Measurements from ENCODE around the gene DGCR2.
"Not testable (repeated sequence)": the region's sequence is repeated elsewhere in the genome, so short reads cannot be mapped to it uniquely, and the experiment has no call there.

DGCR2 gene

DNA sequence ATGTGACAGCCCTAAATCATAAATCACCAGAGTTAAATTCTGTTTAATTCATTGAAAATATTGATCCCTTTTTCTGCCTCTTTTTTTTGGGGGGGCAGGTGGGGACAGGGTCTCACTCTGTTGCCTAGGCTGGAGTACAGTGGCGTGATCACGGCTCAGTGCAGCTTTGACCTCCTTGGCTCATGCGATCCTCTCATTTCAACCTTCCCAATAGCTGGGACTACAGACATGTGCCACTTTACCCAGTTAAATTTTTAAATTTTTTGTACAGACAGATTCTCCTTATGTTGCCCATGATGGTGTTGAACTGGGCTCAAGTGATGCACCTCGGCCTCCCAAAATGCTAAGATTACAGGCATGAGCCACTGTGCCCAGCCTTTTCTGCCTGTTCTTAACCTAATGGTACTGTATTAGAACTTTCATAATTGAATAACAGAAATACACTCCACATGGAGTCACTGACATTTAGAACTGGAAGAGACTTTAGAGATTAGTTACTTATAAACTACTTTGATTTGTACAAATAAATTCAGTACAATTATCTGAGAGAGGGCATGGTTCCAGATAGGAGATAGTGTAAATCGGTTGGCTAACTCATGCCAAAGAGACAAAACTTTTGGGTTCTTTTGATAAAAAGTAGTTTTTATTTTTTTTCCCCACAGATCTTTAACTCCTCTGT lies 109.8 kb downstream of the DGCR2 start:
- no peak for DNase-seq
- no peak for TF ChIP-seq GATA1 (IDR thresholded peaks at IDR 0.05; ENCODE audit: low read depth, low read length)
- no peak for TF ChIP-seq POLR2A (IDR thresholded peaks at IDR 0.05; ENCODE audit: low read length)

DNA sequence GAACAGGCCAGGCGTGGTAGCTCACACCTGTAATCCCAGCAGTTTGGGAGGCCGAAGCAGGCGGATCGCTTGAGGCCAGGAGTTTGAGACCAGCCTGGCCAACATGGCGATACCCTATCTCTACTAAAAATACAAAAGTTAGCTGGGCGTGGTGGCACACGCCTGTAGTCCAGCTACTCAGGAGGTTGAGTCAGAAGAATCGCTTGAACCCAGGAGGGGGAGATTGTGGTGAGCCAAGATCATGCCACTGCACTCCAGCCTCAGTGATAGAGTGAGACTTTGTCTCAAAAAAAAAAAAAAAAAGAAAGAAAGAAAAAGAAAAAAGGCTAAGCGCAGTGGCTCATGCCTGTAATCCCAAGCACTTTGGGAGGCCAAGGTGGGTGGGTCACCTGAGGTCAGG lies 110.6 kb downstream of the DGCR2 start:
- DNase-seq, result not testable (repeated sequence)

DNA sequence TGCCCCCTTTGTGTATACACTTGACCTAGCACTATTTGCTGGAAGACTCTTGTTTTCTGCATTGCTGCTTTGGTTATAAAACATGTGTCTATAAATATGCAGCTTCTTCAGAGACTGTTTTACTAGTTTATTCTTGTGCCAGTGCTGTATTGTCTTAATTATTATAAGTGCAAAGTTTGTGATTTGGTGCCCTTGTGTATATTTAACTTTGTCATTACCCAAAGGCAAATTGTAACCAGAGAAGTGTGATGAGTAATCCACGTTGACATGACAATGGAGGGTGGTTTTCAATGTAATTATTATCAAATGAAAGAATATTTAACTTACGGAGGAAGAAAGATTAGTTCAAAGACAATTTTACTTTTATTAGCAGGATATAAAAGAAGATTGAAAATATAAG lies 111.1 kb downstream of the DGCR2 start:
- no peak for DNase-seq
- no peak for TF ChIP-seq GATA1 (IDR thresholded peaks at IDR 0.05; ENCODE audit: low read depth, low read length)
- TF ChIP-seq POLR2A (IDR thresholded peaks at IDR 0.05; ENCODE audit: low read length), result no peak

DNA sequence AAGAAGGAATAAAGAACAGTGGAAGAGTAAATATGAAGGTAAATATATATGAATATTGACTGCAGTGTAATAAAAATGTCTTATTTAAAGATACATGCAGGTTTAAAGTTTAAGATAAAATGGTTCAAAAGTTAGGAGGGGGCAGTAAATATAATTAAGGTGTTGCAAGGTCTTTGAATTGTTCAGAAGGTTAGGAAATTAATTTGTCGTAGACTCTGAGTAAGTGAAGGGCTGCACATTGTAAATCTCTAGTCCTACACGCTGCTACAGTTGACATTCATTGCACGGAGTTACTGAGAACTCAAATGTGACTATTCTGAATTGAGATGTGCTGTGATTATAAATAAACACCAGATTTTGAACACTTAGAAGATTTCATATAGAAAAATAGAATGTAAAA lies 116.3 kb downstream of the DGCR2 start:
- no peak for TF ChIP-seq POLR2A (IDR thresholded peaks at IDR 0.05; ENCODE audit: low read length)
- TF ChIP-seq GATA1 (IDR thresholded peaks at IDR 0.05; ENCODE audit: low read depth, low read length), result no peak
- DNase-seq, result no peak

DNA sequence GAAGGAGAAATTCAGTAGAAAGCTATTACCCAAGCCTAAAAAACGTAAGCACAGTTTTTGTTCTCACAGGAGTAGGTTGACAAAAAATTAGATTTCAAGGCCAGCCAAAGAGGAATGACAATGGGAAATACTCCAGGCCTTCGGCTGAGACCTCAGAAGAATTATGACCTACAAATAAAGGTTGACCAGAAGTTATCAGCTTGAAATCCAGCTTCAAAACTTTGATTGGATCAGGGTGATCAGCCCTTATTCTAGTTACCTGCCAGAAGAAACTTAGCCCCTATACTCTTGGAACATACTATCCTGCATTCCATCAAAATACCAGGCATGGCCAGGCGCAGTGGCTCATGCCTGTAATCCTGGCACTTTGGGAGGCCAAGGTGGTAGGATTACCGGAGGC lies 117.7 kb downstream of the DGCR2 start:
- TF ChIP-seq POLR2A (IDR thresholded peaks at IDR 0.05; ENCODE audit: low read length) (no peak), GATA1 (IDR thresholded peaks at IDR 0.05; ENCODE audit: low read depth, low read length) (no peak)
- DNase-seq, result no peak

DNA sequence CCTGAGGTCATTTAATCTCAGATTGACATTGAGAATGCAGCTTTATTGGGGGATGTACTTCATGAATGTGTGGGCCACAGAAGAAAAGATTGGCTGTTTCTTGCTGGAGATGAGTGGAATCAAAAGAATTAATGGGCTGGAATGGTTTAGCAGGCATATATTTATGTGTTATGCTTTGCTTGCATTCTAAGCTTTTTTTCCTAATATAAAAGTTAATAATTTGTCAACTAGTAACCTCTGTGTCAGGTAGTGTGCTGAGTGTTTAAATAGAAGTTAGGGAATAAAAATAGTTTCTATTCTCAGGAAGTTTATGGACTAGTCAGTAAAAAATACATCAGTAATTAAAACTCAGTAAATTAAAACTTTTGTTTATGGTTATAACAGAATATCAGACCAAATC lies 118.7 kb downstream of the DGCR2 start:
- no peak for DNase-seq
- TF ChIP-seq POLR2A (IDR thresholded peaks at IDR 0.05; ENCODE audit: low read length), result no peak

DNA sequence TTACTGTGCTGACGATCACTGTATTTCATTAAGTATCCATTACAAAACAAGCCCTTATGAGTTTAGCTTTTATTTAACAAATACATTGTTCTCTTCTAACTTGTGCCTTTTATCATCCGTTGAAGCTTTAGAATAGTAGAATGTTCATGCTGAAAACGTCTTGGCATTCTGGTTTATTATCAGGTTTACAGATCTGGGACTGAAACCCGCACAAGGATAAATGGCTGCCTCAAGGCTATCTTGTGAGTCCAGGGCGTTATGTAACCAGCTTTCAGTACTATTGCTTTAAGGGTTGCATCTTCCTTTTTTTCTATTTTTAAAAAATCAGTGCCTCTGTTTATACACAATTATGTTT lies 119.6 kb downstream of the DGCR2 start:
- DNase-seq, result no peak
- no peak for TF ChIP-seq POLR2A (IDR thresholded peaks at IDR 0.05; ENCODE audit: low read length)
- TF ChIP-seq GATA1 (IDR thresholded peaks at IDR 0.05; ENCODE audit: low read depth, low read length), result no peak

DNA sequence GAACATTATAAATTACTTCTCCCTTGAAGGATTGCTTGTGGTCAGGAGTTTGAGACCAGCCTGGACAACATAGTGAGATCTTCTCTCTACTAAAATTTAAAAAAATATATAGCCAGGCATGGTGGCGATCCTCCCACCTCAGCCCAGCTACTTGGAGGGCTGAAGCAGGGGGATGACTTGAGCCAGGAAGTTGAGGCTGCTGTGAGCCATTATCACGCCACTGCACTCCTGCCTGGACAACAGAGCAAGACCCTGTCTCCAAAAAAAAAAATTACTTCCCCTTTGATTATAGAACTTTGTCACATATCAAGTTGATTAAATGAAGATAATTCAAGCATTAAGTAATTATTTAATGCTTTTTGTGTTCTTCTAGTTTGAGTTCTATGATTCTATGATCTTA lies 121.0 kb downstream of the DGCR2 start:
- no peak for DNase-seq
- TF ChIP-seq POLR2A (IDR thresholded peaks at IDR 0.05; ENCODE audit: low read length), result no peak
- TF ChIP-seq GATA1 (IDR thresholded peaks at IDR 0.05; ENCODE audit: low read depth, low read length), result no peak

DNA sequence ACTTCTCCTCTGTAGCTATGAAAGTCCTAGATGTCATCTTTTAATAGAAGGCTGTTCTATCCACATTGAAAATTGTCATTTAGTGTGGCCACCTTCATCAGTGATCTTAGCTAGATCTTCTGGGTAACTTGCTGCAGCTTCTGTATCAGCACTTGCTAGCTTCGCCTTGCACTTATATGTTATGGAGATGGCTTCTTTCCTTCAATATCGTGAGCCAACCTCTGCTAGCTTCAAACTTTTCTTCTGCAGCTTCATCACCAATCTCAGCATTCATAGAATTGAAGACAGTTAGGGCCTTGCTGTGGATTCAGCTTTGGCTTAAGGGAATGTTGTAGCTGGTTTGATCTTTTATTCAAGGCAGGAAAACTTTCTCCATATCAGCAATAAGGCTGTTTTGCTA lies 122.1 kb downstream of the DGCR2 start:
- DNase-seq, result not testable (repeated sequence)

DNA sequence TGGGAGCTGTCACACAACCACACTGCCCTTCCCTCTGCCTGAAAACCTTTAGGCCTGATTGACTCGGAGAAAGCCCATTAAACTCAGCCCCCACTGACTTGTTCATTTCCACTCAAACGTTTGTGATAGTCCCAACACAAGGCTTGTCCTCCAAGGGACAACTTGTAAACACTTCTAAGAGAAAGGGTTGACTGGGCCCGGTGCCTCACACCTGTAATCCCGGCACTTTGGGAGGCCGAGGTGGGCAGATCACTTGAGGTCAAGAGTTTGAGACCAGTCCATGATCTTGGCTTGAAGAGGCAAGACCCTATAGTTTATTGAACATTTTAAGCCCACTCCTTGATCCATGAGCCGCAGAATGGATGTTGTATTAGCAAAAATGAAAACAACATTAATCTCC lies 122.8 kb downstream of the DGCR2 start:
- no peak for DNase-seq
- TF ChIP-seq POLR2A (IDR thresholded peaks at IDR 0.05; ENCODE audit: low read length), result no peak
- no peak for TF ChIP-seq GATA1 (IDR thresholded peaks at IDR 0.05; ENCODE audit: low read depth, low read length)

DNA sequence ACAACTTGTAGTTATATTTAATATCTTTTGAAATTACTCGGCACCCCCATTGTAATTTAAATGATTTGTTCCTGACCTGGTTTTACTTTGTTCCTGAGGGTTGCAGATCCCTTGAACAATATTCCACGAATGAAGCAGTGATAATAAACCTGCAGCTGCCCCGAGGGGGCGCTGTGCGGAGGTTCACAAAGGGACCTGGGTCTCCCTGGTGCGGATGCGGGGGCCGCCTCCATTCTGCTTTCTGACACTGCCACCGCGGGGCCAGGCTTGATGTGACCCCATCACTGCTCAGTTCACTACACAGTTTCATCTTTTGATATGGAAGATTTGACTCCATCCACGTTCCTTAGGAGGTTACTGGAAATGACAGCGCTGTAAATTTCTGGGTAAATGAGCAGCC lies 123.2 kb downstream of the DGCR2 start:
- DNase-seq, result peak; percentile 25 to 38
- TF ChIP-seq POLR2A (IDR thresholded peaks at IDR 0.05; ENCODE audit: low read length) (no peak), GATA1 (IDR thresholded peaks at IDR 0.05; ENCODE audit: low read depth, low read length) (no peak)

DNA sequence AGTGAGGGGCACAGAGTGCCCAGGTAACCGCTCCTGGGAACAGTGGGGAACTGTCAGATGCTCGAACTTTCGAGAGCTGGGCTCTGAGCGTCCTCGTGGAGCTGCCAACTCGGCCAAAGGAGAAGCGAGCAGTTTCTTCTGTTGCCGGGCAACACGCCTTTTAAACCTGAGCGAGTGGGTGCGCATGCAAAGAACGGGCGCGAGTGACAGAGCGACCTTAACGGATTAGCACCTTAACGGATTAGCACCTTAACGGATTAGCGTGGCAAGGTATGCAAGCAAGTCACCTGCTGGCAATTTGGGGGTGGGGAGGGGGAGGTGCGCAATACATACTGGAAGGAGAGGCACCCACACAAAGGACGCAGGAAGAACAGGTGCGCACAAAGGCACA lies 124.3 kb downstream of the DGCR2 start:
- no peak for TF ChIP-seq POLR2A (IDR thresholded peaks at IDR 0.05; ENCODE audit: low read length)
- TF ChIP-seq GATA1 (IDR thresholded peaks at IDR 0.05; ENCODE audit: low read depth, low read length), result no peak
- DNase-seq, result no peak

DNA sequence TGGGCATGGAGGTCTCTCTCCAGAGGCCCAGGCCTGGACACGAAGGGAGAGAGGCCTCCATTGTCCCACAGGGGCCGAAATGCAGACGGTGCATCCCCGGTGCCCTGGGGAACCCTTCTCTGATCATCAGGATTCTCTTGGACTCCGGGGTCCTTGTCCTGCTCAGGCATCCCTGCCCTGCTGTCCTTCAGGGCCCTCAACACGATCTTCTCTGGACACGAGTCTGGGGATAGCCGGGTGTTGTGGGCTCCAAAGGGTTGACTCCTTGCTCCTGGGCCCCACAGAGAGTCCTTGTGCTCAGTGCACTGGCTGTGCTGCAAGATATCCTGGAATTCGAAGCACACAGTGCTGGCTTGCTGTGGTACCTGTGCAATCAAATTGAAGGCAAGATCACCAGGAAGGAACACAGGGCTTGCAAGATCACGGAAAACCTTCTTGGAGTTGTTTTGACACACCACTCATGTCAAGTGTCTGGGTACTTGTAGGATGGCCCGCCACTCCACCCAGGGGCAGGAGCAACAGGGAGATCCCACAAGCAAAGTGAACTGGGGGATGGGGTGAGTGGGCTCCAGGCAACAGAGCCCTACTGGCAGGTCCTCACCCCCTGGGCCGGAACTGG lies 124.8 kb downstream of the DGCR2 start:
- no peak for DNase-seq
- TF ChIP-seq POLR2A (IDR thresholded peaks at IDR 0.05; ENCODE audit: low read length) (no peak), GATA1 (IDR thresholded peaks at IDR 0.05; ENCODE audit: low read depth, low read length) (no peak)

DNA sequence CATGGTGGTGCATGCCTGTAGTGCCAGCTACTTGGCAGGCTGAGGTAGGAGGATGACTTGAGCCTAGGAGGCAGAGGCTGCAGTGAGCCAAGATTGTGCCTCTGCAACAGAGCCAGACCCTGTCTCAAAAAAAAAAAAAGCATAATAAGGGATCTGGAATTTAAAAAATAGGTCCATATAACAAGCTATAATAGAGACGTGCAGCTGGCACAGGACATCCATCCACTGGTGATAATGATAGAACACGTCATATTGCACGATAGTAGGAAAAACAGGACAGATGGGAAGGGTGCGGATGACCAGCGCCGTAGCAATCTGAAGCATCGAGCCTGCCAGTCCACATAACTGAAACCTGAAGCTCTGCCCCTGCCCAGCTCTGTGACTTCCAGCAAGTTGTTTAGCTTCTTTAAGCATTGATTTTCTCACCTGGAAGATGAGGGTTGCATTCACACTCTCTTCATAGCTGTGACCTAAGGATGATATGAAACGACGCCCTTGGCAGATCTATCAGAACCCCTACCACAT lies 125.8 kb downstream of the DGCR2 start:
- DNase-seq, result no peak
- TF ChIP-seq GATA1 (IDR thresholded peaks at IDR 0.05; ENCODE audit: low read depth, low read length) (no peak), POLR2A (IDR thresholded peaks at IDR 0.05; ENCODE audit: low read length) (no peak)

DNA sequence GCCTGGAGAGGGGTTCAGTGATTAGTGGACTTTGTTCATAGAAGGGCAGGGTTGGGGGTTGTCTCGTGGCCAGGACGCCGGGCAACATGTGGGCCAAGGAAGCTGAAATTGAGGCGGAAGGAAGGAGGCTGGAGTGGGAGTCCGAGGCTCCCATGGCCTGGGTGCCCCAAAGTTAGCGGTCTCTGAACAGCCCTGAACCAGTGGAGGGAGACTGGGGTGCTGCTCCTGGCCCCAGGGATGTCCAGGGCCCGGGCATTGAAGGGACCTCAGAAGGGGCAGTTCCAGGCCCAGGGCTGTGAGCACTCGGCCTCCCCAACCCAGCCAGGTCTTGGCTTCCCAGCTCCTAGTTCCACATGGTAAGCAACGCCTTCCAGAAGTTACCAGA lies 126.9 kb downstream of the DGCR2 start:
- DNase-seq, result no peak
- TF ChIP-seq POLR2A (IDR thresholded peaks at IDR 0.05; ENCODE audit: low read length) (no peak), GATA1 (IDR thresholded peaks at IDR 0.05; ENCODE audit: low read depth, low read length) (no peak)

Measured in erythroblast (primary cell).